HEK293 (cell line): ENCODE measurements around the gene SPOCK1.

Experiments
- TSHZ1 ChIP-seq: fragments of 450-650 bp; formaldehyde crosslinking; IDR thresholded peaks from 2 replicates; pipeline ENCODE4 v1.5.1; 2016; ENCODE audit warnings: missing biosample characterization, missing genetic modification characterization, borderline replicate concordance
- ZNF558 ChIP-seq: fragments of 450-650 bp; formaldehyde crosslinking; IDR thresholded peaks from 2 replicates; pipeline ENCODE4 v1.5.1; 2016; ENCODE audit warnings: missing biosample characterization, missing genetic modification characterization

GRCh38 chr5:137254119-137255090, 244.7 kb downstream of the SPOCK1 start:
- no peak for TF ChIP-seq TSHZ1 (tag by site-specific recombination)
- no peak for TF ChIP-seq ZNF558 (tag by site-specific recombination)
